Fibroblast of mammary gland (primary cell): ENCODE measurements around the gene ZNF688.

Experiments used
- DNase-seq: peaks from one replicate; pipeline ENCODE4 v3.0.0-alpha.2; 2010; ENCODE audit warnings: low read depth
- H3K4me3 ChIP-seq: 2 replicates; pipeline ENCODE4 v1.5.1; 2011; ENCODE audit warnings: low read depth, mild to moderate bottlenecking, low read length, moderate library complexity; ENCODE audit not compliant: control insufficient read depth
- TF ChIP-seq, protein P1 (sequence below): conservative IDR thresholded peaks from 2 replicates; pipeline ENCODE4 v1.5.1; 2011; ENCODE audit warnings: low read depth, low read length, inconsistent platforms; ENCODE audit not compliant: control insufficient read depth, insufficient read depth

Gene ZNF688

DNA sequence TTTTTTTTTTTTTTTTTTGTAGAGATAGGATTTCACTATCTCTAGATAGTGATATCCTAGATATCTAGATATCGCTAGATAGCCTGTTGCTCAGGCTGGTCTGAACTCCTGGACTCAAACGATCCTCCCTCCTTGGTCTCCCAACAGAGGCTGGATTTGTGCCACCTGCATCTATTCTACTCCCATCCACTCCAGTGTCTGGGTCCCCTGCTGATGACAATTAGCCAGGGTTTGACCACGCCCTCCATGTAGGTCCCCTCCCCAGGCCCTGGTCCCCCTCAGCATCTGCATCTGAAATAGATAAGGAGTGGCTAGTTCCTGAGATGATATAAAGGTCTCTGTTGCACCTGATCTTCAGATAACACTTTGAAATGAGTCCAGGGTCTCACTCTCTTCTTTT lies 2.2 kb downstream of the ZNF688 start:
- TF ChIP-seq, protein P1, sequence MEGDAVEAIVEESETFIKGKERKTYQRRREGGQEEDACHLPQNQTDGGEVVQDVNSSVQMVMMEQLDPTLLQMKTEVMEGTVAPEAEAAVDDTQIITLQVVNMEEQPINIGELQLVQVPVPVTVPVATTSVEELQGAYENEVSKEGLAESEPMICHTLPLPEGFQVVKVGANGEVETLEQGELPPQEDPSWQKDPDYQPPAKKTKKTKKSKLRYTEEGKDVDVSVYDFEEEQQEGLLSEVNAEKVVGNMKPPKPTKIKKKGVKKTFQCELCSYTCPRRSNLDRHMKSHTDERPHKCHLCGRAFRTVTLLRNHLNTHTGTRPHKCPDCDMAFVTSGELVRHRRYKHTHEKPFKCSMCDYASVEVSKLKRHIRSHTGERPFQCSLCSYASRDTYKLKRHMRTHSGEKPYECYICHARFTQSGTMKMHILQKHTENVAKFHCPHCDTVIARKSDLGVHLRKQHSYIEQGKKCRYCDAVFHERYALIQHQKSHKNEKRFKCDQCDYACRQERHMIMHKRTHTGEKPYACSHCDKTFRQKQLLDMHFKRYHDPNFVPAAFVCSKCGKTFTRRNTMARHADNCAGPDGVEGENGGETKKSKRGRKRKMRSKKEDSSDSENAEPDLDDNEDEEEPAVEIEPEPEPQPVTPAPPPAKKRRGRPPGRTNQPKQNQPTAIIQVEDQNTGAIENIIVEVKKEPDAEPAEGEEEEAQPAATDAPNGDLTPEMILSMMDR, result no peak
- H3K4me3 ChIP-seq, result no peak overlapping the region
- no peak for DNase-seq

DNA sequence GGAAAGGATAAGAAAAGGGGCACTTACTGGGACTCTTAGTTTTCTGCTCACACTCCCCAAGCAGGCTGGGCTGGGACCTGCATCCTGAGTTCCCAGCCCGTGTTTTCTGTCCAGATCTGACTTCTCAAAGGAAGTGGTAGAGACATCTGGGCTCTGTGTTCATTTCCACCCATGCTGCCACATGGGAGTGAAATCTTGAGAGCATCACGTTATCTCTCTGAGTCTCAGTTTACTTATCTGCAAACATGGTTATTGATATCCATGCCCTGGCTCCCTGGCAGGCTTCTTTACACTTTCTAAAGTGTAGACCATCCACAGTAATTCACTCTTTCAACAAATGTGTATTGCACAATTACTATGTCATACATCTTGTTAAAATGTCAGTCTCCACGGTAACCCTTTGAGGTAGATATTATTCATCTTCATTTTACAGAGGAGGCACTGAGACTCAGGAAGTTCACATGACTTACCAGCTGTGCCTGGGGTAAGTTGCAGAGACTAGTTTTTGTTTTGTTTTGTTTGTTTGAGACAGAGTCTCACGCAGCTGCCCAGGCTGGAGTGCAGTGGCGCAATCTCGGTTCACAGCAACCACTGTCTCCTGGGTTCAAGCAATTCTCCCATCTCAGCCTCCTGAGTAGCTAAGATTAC lies 3.4 kb downstream of the ZNF688 start:
- TF ChIP-seq, protein P1, result no peak

DNA sequence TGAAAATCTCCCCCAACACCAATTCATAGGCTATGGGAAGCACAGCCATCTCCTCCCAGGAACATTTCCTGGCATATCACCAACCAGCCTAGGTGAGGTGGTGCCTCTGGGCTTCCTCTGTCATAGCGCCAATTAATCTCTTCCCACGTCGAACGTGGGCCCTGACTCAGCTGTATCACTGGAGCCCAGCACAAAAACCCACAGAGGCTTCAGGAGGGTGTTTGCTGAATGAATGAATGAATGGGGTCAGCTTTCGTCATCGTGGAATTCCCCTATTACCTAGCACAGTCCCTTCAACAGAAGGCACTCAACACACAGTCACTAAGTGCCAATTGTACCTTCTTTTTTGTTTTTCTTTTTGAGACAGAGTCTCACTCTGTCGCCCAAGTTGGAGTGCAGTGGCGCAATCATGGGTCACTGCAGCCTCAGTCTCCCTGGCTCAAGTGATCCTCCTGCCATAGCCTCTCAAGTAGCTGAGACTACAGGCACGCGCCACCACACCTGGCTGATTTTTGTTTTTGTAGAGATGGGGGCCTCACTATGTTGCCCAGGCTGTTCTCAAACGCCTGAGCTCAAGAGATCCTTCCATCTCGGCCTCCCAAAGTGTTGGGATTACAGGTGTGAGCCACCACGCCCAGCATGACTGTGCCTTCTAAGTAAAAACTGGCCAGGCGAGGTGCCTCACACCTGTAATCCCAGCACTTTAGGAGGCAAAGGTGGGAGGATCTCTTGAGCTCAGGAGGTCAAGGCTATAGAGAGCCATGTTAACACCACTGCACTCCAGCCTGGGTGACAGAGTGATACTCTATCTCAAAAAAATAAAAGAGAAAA lies 4.1 kb downstream of the ZNF688 start:
- TF ChIP-seq, protein P1, result no peak
- no peak overlapping the region for H3K4me3 ChIP-seq
- DNase-seq, result peak; percentile 16

More for the DNA sequence above, 3.4 kb downstream of the ZNF688 start:
- no peak overlapping the region for H3K4me3 ChIP-seq
- peak; percentile 88 for DNase-seq

DNA sequence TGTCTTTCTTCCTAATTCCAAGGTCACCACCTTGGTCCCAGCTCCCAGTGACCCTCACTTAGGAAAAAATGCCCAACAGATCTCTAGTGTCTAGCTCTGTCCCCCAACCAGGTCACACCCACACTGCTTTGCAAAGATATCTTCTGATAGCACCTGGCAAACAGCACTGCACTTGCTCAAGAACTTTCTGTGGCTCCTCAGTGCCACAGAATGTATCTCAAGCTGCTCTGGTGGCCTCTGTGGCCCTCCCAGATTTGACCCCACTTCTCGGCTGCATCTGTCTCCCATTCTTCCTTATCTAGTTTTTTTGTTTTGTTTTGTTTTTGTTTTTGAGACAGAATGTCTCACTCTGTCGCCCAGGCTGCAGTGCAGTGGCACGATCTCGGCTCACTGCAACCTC lies 5.0 kb downstream of the ZNF688 start:
- H3K4me3 ChIP-seq, result no peak overlapping the region
- no peak for DNase-seq
- TF ChIP-seq, protein P1, result no peak

DNA sequence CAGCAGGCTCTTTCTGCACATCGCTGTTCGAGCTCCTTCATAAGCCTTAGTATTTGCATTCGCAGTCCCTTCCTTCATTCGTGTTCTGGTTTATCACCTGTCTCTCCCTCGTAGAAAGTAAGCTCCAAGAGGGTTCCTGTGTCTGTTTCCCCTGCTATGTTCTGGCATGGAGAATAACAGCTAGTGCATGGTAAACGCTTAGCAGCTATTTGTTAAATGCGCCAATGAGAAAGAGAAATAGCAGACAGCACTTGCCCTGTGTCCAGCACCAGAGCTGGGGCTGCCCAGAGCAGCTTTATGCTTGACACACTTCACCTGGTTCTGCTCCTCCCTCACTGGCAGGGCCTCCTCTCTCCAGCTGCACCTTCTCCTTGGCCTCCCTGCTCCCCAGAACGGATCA lies 5.5 kb downstream of the ZNF688 start:
- TF ChIP-seq, protein P1, result no peak
- no peak overlapping the region for H3K4me3 ChIP-seq
- no peak for DNase-seq

DNA sequence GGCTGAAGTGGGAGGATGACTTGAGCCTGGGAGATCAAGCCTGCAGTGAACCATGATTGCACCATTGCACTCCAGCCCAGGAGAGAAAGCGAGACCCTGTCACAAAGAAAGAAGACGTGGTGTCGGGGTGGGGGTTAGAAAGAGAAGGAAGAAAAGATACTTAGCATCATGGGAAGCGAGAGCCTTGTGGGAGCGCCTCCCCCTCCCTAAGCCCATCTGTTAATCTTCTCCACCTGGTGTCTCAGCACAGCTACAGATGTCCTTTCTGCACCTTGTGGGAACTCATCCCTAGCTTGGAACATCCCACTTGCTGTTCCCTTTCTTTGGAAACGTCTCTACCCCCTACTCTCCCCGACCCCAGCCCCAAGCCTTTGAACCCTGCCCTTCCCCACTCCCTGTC lies 6.0 kb downstream of the ZNF688 start:
- no peak for DNase-seq
- H3K4me3 ChIP-seq, result no peak overlapping the region

More for the DNA sequence above, 6.0 kb downstream of the ZNF688 start:
- TF ChIP-seq, protein P1, result no peak
